Testis (tissue), 5 donors: Measurements from ENCODE around the gene SLC34A1. TPM values are rescaled to one million over a fixed set of nuclear protein-coding genes. Genes with fewer than 3 reads are reported as not detected.
A peak's percentile ranks its signal among the peaks of the same experiment; 100 is the strongest.

ENCODE experiments used
- DNase-seq: peaks from one replicate; pipeline ENCODE4 v3.0.0-alpha.2; 2019
- H3K27ac ChIP-seq, 2 donors: fragments of 200-600 bp; sonication (generic); one replicate each; pipeline ENCODE4 v1.5.1; 2019
- H3K27me3 ChIP-seq: fragments of 200-600 bp; sonication (generic); one replicate; pipeline ENCODE4 v1.5.1; 2019
- H3K36me3 ChIP-seq: fragments of 200-600 bp; sonication (generic); one replicate; pipeline ENCODE4 v1.5.1; 2017; ENCODE audit warnings: low read depth; ENCODE audit errors: missing control alignments
- H3K4me1 ChIP-seq: fragments of 200-600 bp; sonication (generic); one replicate; pipeline ENCODE4 v1.5.1; 2019
- H3K4me3 ChIP-seq, 2 donors: fragments of 200-600 bp; sonication (generic); one replicate each; pipeline ENCODE4 v1.5.1; 2017 to 2019
- H3K9me3 ChIP-seq: fragments of 200-600 bp; sonication (generic); one replicate; pipeline ENCODE4 v1.5.1; 2017
- CTCF ChIP-seq, 3 experiments: fragments of 450-650 bp in 2 of 3; fragments of 200-600 bp in 1 of 3; sonication (generic) in 1 of 3; IDR thresholded peaks; one replicate each; pipeline ENCODE4 v1.5.1; 2016 to 2019; ENCODE audit warnings: antibody characterized with exemption in 3 of 3, mild to moderate bottlenecking in 2 of 3, moderate library complexity in 1 of 3
- POLR2A ChIP-seq: fragments of 450-650 bp; IDR thresholded peaks from one replicate; pipeline ENCODE4 v1.6.1; 2017; ENCODE audit warnings: antibody characterized with exemption, mild to moderate bottlenecking, moderate library complexity
- WGBS, 2 donors: methylation state at CpG; one replicate each; pipeline ENCODE4 v1.1.5; 2018; 5-methylcytosine and 5-hydroxymethylcytosine counted together
- intact Hi-C: fragments of 100-400 bp; cut with DNase I; formaldehyde crosslinking; loops from one replicate; pipeline ENCODE4 v1.15.1; 2023; ENCODE audit warnings: low total_unique reads
- long read RNA-seq, 2 donors: transcript quantifications; one replicate each; lab custom pipeline, GENCODE V29; 2026
- polyA plus RNA-seq: library from polyadenylated mRNA; stranded (reverse); fragments of 350-450 nt; fragmentation: Illumina TruSeq; extraction: RNeasy Lipid Tissue Mini Kit (QIAGEN cat#74804); gene quantifications from one replicate; pipeline ENCODE4 v1.2.3, GENCODE V29; 2014; ENCODE audit warnings: low read depth, low replicate concordance; ENCODE audit not compliant: insufficient read depth
- total RNA-seq, 2 donors: library from RNA; depleted of rRNA; stranded (reverse); fragments of >200 nt; gene quantifications; one replicate each; pipeline ENCODE4 v1.2.3, GENCODE V29; 2016

Gene SLC34A1
- under 1 TPM in 1 of 2 donors, not detected in 1; 0.19 TPM for total RNA-seq
- polyA plus RNA-seq, result not detected
- long read RNA-seq, donor 1, partial matches to known transcripts, result 0 of 1 reads
- long read RNA-seq, donor 1, other reads (novel, unspliced or antisense), result 0 of 1 reads
- long read RNA-seq, donor 2, partial matches to known transcripts, result 0 of 1 reads
- long read RNA-seq, donor 2, other reads (novel, unspliced or antisense), result 0 of 1 reads

- no peaks in the 10 kb centered on the region for H3K9me3 ChIP-seq
- 80% methylated on average over 4 of the region's 4 CpGs; no CpG with 5 or more reads in 1 of the 2 donors for WGBS, 2 donors
- no peak for DNase-seq
- H3K27me3 ChIP-seq, result no peaks in the 10 kb centered on the region
- no peak within 1 kb of the TSS for H3K27ac ChIP-seq
- TF ChIP-seq CTCF (IDR thresholded peaks at IDR 0.05) (no peak), POLR2A (no peak)
- H3K4me3 ChIP-seq, result no peak within 1 kb of the TSS
- intact Hi-C loops, result no loop called here
- no peaks in the 10 kb centered on the region for H3K36me3 ChIP-seq
- H3K4me1 ChIP-seq, result peaks cover 8% of the 10 kb centered on the region
Measured at GRCh38 chr5:177384134-177384533, at the start of gene SLC34A1. Gene SLC34A1, plus strand, starts transcription at chr5:177384434. Its CDS starts 1,308 bp downstream, at chr5:177385742.

GRCh38 chr5:177334781-177335700, 49.2 kb upstream of the SLC34A1 start:
- intact Hi-C loops, result no loop called here
- H3K27ac ChIP-seq, result no peak overlapping the region
- no peaks in the 10 kb centered on the region for H3K4me1 ChIP-seq
- no peaks in the 10 kb centered on the region for H3K36me3 ChIP-seq
- TF ChIP-seq POLR2A, result no peak
- no peak for TF ChIP-seq CTCF (IDR thresholded peaks at IDR 0.05)
- no peaks in the 10 kb centered on the region for H3K27me3 ChIP-seq
- no peak for DNase-seq
- no peaks in the 10 kb centered on the region for H3K9me3 ChIP-seq
- 89 to 91% methylated on average over 20 to 21 of the region's 21 CpGs for WGBS, 2 donors
- no peak overlapping the region for H3K4me3 ChIP-seq

GRCh38 chr5:177335701-177336065, 48.6 kb upstream of the SLC34A1 start:
- H3K9me3 ChIP-seq, result no peaks in the 10 kb centered on the region
- no peak for TF ChIP-seq POLR2A
- no peak for TF ChIP-seq CTCF (IDR thresholded peaks at IDR 0.05)
- no peaks in the 10 kb centered on the region for H3K36me3 ChIP-seq
- H3K4me1 ChIP-seq, result no peaks in the 10 kb centered on the region
- no peaks in the 10 kb centered on the region for H3K27me3 ChIP-seq
- 97 to 100% methylated on average over 2 to 7 of the region's 7 CpGs for WGBS, 2 donors
- no peak overlapping the region for H3K4me3 ChIP-seq
- H3K27ac ChIP-seq, result no peak overlapping the region
- intact Hi-C loops, result no loop called here
- no peak for DNase-seq

- Histone ChIP-seq H3K9me3 (no peaks in the 10 kb centered on the region), H3K27me3 (no peaks in the 10 kb centered on the region), H3K36me3 (no peaks in the 10 kb centered on the region), H3K27ac (no peak overlapping the region), H3K4me3 (no peak overlapping the region), H3K4me1 (no peaks in the 10 kb centered on the region)
- intact Hi-C loops, result no loop called here
- TF ChIP-seq CTCF (IDR thresholded peaks at IDR 0.05) (peak in 1 of 3 experiments; percentile 14), POLR2A (no peak)
- DNase-seq, result peak; percentile 42
- WGBS, 2 donors, result 65 to 71% methylated on average over 12 of the region's 12 CpGs
Measured at GRCh38 chr5:177336112-177336511, 48.1 kb upstream of the SLC34A1 start.
